ENCODE measurements around the gene NEDD4L. TPM values are rescaled to one million over a fixed set of nuclear protein-coding genes. Genes with fewer than 3 reads are reported as not detected.
A peak's percentile ranks its signal among the peaks of the same experiment; 100 is the strongest.

Gene NEDD4L
- total and polyA plus RNA-seq, 2 experiments from 2014 or later = 36.2 to 72.3 TPM

- Mint-ChIP-seq H3K27me3 (ENCODE audit: insufficient read depth, low read depth, poor library complexity) (peaks cover 1% of the 10 kb centered on the region), H3K27ac (no peak overlapping the region), H3K36me3 (ENCODE audit: low read depth) (peaks cover 56% of the 10 kb centered on the region), H3K9me3 (no peaks in the 10 kb centered on the region; the same call in 2 of the 3 replicates), H3K4me3 (no peak overlapping the region), H3K4me1 (peaks cover 42% of the 10 kb centered on the region)
- H3K4me1 ChIP-seq (ENCODE audit: insufficient read depth) = peaks cover 35% of the 10 kb centered on the region
- no peak overlapping the region for H3K27ac ChIP-seq (ENCODE audit: low read depth)
- H3K27me3 ChIP-seq (ENCODE audit: insufficient read depth) = no peaks in the 10 kb centered on the region
- DNase-seq (ENCODE audit: low spot score) = no peak
- ATAC-seq = no peak
- H3K4me3 ChIP-seq = no peak overlapping the region
- H3F3A ChIP-seq (replicated peaks; ENCODE audit: low read depth) = no peaks in the 10 kb centered on the region
- TF ChIP-seq CREB1 (CRISPR knock-in tag; IDR thresholded peaks at IDR 0.05; ENCODE audit: low read depth) = no peak
- TF ChIP-seq POLR2AphosphoS5 (IDR thresholded peaks at IDR 0.05; ENCODE audit: low read depth) = no peak
- TF ChIP-seq ZNF114 (CRISPR knock-in tag; IDR thresholded peaks at IDR 0.05) = no peak
- H3K79me2 ChIP-seq (replicated peaks; ENCODE audit: insufficient read depth) = no peaks in the 10 kb centered on the region
- H2AFZ ChIP-seq = no peak overlapping the region
- peaks cover 17% of the 10 kb centered on the region; the same call in 1 of the 2 replicates for H3K36me3 ChIP-seq (ENCODE audit: insufficient read depth)
- no peaks in the 10 kb centered on the region for H3K9me2 ChIP-seq (ENCODE audit: insufficient read depth)
- H4K20me1 ChIP-seq (replicated peaks; ENCODE audit: insufficient read depth) = no peaks in the 10 kb centered on the region
- H3K4me2 ChIP-seq = no peak overlapping the region
Observed at GRCh38 chr18:58351776-58352175, 307.8 kb downstream of the NEDD4L start.

DNA sequence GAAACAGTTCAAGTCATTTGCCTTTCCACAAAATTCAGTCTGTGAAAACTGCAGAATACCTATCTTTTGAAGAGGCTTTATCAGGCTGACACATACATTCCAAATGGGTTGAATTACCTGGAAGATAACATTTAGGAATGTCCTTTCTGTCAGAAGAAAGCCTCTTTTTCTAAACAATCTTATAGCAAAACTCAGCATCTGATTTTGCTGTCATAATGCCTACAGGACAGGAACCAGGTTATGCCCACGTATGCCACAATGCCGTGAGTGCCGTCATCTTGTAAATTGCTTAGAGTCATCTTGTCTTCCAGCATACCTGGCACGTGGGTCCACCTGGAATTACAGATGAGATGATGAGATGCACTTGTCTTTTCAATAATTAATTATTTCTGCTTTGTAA lies 309.6 kb downstream of the NEDD4L start:
- Mint-ChIP-seq H3K27ac (no peak overlapping the region), H3K36me3 (ENCODE audit: low read depth) (peaks cover 62% of the 10 kb centered on the region), H3K4me3 (no peak overlapping the region), H3K27me3 (ENCODE audit: insufficient read depth, low read depth, poor library complexity) (peaks cover 1% of the 10 kb centered on the region), H3K9me3 (no peaks in the 10 kb centered on the region; the same call in 2 of the 3 replicates), H3K4me1 (peaks cover 37% of the 10 kb centered on the region)
- Histone ChIP-seq H3K27ac (ENCODE audit: low read depth) (peak overlapping the region; percentile 53; the same call in 1 of the 2 replicates), H3K4me1 (ENCODE audit: insufficient read depth) (peaks cover 26% of the 10 kb centered on the region), H3K9me2 (ENCODE audit: insufficient read depth) (no peaks in the 10 kb centered on the region), H3F3A (replicated peaks; ENCODE audit: low read depth) (no peaks in the 10 kb centered on the region), H3K4me2 (no peak overlapping the region), H4K20me1 (replicated peaks; ENCODE audit: insufficient read depth) (no peaks in the 10 kb centered on the region), H3K27me3 (ENCODE audit: insufficient read depth) (no peaks in the 10 kb centered on the region), H3K36me3 (ENCODE audit: insufficient read depth) (peaks cover 17% of the 10 kb centered on the region; the same call in 1 of the 2 replicates), H3K79me2 (replicated peaks; ENCODE audit: insufficient read depth) (no peaks in the 10 kb centered on the region), H3K4me3 (no peak overlapping the region), H2AFZ (no peak overlapping the region)
- ATAC-seq (no peak), DNase-seq (ENCODE audit: low spot score) (no peak)
- TF ChIP-seq, protein P1, sequence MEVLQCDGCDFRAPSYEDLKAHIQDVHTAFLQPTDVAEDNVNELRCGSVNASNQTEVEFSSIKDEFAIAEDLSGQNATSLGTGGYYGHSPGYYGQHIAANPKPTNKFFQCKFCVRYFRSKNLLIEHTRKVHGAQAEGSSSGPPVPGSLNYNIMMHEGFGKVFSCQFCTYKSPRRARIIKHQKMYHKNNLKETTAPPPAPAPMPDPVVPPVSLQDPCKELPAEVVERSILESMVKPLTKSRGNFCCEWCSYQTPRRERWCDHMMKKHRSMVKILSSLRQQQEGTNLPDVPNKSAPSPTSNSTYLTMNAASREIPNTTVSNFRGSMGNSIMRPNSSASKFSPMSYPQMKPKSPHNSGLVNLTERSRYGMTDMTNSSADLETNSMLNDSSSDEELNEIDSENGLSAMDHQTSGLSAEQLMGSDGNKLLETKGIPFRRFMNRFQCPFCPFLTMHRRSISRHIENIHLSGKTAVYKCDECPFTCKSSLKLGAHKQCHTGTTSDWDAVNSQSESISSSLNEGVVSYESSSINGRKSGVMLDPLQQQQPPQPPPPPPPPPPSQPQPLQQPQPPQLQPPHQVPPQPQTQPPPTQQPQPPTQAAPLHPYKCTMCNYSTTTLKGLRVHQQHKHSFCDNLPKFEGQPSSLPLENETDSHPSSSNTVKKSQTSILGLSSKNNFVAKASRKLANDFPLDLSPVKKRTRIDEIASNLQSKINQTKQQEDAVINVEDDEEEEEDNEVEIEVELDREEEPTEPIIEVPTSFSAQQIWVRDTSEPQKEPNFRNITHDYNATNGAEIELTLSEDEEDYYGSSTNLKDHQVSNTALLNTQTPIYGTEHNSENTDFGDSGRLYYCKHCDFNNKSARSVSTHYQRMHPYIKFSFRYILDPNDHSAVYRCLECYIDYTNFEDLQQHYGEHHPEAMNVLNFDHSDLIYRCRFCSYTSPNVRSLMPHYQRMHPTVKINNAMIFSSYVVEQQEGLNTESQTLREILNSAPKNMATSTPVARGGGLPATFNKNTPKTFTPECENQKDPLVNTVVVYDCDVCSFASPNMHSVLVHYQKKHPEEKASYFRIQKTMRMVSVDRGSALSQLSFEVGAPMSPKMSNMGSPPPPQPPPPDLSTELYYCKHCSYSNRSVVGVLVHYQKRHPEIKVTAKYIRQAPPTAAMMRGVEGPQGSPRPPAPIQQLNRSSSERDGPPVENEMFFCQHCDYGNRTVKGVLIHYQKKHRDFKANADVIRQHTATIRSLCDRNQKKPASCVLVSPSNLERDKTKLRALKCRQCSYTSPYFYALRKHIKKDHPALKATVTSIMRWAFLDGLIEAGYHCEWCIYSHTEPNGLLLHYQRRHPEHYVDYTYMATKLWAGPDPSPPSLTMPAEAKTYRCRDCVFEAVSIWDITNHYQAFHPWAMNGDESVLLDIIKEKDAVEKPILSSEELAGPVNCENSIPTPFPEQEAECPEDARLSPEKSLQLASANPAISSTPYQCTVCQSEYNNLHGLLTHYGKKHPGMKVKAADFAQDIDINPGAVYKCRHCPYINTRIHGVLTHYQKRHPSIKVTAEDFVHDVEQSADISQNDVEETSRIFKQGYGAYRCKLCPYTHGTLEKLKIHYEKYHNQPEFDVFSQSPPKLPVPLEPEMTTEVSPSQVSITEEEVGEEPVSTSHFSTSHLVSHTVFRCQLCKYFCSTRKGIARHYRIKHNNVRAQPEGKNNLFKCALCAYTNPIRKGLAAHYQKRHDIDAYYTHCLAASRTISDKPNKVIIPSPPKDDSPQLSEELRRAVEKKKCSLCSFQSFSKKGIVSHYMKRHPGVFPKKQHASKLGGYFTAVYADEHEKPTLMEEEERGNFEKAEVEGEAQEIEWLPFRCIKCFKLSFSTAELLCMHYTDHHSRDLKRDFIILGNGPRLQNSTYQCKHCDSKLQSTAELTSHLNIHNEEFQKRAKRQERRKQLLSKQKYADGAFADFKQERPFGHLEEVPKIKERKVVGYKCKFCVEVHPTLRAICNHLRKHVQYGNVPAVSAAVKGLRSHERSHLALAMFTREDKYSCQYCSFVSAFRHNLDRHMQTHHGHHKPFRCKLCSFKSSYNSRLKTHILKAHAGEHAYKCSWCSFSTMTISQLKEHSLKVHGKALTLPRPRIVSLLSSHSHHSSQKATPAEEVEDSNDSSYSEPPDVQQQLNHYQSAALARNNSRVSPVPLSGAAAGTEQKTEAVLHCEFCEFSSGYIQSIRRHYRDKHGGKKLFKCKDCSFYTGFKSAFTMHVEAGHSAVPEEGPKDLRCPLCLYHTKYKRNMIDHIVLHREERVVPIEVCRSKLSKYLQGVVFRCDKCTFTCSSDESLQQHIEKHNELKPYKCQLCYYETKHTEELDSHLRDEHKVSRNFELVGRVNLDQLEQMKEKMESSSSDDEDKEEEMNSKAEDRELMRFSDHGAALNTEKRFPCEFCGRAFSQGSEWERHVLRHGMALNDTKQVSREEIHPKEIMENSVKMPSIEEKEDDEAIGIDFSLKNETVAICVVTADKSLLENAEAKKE (CRISPR knock-in tag; IDR thresholded peaks at IDR 0.05) = no peak
- TF ChIP-seq, protein P2, sequence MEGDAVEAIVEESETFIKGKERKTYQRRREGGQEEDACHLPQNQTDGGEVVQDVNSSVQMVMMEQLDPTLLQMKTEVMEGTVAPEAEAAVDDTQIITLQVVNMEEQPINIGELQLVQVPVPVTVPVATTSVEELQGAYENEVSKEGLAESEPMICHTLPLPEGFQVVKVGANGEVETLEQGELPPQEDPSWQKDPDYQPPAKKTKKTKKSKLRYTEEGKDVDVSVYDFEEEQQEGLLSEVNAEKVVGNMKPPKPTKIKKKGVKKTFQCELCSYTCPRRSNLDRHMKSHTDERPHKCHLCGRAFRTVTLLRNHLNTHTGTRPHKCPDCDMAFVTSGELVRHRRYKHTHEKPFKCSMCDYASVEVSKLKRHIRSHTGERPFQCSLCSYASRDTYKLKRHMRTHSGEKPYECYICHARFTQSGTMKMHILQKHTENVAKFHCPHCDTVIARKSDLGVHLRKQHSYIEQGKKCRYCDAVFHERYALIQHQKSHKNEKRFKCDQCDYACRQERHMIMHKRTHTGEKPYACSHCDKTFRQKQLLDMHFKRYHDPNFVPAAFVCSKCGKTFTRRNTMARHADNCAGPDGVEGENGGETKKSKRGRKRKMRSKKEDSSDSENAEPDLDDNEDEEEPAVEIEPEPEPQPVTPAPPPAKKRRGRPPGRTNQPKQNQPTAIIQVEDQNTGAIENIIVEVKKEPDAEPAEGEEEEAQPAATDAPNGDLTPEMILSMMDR (conservative IDR thresholded peaks at IDR 0.05; ENCODE audit: low read depth in 2 of 2) = no peak
- TF ChIP-seq STAT1 (IDR thresholded peaks at IDR 0.05; ENCODE audit: unreplicated experiment) (no peak), ETS1 (IDR thresholded peaks at IDR 0.05) (no peak), POLR2AphosphoS5 (IDR thresholded peaks at IDR 0.05; ENCODE audit: low read depth) (no peak), REST (IDR thresholded peaks at IDR 0.05; ENCODE audit: unreplicated experiment) (no peak), NANOG (IDR thresholded peaks at IDR 0.05; ENCODE audit: borderline replicate concordance) (no peak), ZNF114 (CRISPR knock-in tag; IDR thresholded peaks at IDR 0.05) (no peak)
